HPDE6-E6E7 (cell line): ENCODE measurements around the gene SMIM24.

Source experiments
- DNase-seq: peaks from one replicate; pipeline ENCODE4 v3.0.0; 2011; ENCODE audit warnings: missing footprints; ENCODE audit errors: extremely low spot score

The SMIM24 gene

DNA sequence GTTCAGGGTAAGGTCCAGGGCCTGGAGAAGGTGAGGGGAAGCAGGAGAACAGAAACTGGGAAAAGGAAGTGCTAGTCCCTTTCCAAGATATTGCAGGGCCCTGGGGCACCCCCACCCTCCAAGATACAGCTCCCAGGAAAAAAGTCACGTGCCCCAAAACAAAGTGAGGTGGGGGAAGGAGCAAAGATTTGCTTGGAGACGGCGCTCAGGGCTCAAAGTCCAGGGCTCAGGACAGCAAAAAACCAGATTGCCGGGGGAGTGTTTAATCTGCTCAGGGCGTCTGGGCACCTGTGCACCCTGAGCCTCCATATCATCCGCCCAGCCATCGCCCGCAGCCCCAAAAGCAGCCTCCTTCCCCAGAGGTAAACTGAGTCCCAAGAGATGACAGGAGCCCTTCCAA is 6.3 kb downstream of the SMIM24 start:
- no peak for DNase-seq

DNA sequence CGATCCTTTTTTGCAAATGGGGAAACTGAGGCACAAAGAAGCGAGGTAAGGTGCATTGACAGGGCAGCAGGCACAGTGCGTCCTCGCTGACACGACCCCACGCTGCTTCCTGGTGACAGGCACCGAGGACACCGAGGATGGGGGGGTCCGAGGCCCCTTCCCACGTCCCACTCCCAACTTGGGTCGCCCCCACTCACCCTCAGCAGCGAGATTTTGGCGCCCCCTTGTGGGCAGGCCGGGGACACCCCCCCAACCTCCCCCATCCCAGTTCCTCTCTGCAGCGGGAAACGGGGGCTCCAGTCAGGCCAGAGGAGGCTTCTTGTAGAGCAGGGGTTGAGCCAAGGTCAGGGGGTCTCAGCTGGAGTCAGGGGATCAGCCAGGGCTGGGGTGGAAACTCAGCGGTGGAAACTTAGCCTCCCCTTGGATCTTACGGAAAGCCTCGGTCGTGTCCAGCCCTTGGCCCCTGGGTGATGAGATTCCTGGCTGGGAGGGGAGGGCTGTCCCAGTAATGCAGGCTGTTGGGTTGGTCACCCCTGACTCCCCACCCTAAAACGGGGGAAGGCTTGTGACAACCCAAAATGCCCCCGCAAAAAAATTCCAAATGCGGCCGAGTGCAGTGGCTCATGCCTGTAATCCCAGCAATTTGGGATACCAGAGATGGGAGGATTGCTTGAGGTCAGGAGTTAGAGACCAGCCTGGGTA is 8.2 kb downstream of the SMIM24 start:
- DNase-seq = no peak

- DNase-seq = no peak
Measured at GRCh38 chr19:3470500-3471128, 9.7 kb downstream of the SMIM24 start.

DNA sequence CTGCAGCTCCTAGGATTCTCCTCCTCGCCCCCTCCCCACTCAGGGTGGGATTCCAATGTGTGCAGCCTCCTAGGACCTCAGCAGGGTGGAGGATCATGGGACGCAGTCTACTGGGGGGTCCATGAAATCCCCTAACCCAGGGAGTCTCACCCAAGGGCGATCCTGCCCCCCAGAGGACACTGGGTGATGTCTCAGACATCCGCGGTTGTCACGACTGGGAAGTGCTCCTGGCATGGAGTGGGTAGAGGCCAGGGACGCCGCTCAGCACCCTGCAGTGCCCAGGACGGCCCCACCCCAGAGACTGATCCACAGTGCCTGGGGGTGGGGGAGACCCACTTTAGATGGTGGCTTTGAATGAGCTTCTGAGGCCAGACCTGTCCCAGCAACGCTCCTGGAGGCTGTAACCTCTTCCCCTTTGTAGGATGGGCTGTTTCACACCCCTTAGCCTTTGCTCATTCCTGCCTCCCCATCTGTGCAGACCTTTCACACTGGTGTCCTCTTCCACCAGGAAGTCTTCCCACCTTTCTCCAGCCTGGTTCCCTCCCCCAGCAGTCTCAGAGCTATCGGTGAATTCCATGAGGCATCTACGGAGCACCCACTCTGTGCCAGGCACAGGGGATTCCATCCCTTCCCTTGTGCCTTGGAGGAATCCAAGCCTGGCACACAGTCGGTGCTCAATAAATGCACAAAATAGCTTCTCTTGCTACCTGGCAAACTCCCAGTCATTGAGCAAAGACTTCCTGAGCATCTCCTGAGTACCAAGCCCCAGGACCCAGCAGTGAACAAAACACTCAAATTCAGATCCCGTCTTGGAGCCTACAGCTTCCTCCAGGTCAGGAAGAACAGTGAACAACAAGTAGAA is 10.5 kb downstream of the SMIM24 start:
- DNase-seq = no peak

DNA sequence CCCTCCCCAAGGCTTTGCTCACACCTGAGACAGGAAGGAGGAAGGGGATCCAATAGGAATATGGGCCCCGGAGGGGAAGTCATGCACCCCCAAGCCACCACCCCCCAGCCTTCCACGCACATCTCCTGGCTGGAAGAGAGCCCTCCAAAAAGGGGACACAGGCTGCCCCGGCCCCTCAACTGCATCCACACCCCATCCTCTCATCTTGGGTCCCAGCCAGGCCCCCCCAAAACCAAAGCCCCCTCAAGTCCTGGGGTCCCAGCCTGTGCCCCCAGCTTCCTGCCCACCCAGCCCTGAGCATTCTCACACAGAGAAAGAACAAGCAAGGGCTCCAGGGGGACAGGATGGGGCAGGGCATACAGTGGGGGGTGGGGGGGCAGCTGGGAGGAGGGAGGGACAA is 12.1 kb downstream of the SMIM24 start:
- DNase-seq = no peak

DNA sequence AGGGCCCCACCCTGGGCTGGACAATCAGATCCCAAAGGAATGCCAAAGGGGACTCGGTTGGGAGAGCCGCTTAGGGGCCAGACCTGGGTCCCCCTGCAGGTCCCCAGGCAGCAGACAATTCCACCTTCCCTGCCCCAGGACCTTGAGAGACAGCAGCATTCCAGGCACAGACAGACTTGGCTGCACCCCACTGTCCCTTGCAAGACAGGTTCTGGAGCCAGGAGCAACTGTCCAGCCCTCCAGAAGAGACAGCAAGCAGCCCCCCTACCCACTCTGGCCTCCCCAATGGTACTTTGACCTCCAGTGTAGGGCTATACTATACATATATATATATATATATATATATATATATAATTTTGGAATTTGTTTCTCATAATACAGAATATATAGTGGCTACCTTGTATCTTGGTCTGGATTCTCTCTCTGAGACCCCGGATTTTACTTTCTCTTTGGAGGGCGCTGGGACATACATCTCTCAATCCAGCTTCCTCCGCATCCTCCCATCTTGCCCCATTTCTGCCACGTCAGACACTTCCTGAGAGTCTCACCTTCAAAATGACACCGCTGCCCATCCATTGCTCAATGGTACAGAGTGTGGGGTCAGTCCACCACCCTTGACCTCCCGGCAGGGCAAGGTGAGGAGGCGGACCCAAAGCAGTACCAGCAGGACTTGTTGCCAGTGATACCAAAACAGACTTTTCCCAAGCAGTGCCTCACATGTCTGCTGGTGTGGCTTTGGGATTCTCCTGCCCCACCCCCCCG is 12.7 kb downstream of the SMIM24 start:
- DNase-seq = no peak

DNA sequence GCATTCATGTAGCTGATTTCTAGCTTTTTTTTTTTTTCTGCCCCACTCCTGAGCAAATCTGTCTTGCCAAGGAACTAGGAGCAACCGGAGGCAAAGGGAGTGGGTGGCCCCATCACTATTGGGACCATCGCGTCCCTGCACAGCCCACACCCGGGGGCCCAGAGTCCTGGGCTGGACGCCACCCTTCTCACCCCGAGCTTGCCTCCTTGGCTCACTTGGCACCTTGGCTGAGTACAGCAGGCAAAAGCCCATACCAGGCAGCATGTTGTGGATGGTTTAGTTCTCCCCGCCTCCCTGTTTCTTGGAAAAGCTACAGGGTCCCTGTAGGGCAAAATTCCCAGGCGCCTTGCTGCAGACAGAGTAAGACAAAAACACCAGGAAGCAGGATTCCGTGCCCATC is 13.7 kb downstream of the SMIM24 start:
- no peak for DNase-seq

DNA sequence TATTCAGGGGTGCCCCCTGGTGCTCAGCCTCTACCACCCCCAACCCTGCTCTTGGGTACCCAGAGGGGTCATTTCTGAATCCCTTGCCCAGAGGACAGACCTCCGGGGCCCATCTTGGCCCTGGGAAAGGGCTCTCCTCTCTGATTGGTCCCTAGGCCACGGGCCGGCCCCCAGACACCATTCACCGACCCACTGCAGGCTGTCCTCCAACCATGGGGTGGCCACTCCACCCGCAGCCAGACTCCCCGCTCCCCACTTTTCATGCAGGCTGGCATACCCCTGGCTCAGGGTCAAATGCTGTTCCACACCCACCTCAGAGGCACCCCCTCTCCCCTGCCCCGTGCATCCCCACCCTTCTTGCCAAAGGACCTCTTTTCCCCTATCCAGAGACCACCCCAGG is 14.8 kb downstream of the SMIM24 start:
- DNase-seq = no peak

DNA sequence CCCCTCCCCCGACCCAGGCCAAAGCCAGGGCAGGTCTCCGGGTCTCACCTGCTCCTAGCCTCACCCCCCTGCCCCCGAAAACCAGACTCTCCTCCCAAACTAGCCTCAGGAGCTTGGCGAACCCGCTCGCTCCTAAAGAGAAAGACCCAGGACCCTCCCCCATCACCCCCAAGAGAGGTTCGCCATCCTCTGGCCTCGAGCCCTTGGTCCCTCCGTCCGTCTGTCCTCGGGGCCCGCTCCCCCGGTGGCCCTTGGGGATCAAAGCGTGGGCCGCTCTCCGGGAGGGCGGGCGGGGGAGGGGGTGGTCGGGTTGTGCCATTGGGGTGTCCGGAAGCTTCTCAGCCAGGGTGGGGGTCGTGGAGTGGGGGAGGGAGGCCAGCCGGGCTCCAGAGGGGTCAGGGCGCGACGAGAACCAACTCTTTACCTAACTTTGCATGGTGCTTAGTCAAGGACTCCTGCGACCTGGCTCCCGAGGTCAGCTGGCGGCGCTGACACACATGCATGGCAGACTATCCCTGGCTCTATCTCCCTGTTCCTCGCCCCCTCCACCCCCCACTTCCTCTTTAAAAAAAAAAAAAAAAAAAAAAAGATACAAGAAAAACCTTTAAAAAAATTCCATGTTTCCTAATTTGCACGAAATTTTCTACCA is 15.6 kb downstream of the SMIM24 start:
- DNase-seq = no peak

DNA sequence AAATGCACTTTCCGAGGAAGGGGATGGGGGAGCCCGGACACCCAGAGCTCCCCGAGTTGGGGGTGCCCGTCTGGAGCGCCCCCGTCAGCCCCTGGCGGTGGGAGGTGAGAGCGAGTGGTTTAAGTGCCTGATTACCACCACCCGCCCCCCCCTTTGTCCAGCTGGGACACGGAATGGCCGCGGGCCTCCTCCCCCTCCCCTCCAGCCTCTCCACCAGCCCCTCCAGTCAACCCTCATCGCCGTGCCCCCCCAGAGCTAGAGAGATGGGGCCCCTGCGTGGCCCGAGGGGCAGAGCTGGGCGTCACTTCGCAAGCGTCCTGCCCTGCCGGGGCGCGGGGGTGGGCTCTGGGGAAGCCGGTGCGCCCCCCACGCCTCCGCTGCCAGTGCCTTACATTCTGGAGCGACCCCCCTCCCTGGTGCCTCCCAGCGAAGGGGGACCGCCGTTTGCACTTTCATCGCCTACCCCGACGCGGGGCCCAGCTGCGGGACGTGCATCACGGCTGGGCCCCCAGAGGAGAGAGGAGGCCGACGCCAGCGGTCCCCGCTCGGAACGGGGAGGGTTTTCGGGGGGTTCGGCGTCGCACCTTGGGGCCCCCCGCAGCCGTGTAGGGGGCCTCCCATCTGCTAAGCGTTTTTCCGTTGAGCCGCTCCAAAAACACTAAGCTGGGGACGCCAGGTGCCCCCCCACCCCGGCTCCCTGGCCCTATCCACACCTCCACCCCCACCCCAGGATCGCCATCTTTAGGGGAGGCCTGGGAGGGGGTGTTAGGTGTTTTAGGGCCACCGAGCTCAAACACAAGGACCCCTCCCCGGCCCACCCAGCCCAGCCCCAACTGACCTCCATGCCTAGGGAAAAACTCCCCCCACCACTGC is 16.4 kb downstream of the SMIM24 start:
- no peak for DNase-seq

DNA sequence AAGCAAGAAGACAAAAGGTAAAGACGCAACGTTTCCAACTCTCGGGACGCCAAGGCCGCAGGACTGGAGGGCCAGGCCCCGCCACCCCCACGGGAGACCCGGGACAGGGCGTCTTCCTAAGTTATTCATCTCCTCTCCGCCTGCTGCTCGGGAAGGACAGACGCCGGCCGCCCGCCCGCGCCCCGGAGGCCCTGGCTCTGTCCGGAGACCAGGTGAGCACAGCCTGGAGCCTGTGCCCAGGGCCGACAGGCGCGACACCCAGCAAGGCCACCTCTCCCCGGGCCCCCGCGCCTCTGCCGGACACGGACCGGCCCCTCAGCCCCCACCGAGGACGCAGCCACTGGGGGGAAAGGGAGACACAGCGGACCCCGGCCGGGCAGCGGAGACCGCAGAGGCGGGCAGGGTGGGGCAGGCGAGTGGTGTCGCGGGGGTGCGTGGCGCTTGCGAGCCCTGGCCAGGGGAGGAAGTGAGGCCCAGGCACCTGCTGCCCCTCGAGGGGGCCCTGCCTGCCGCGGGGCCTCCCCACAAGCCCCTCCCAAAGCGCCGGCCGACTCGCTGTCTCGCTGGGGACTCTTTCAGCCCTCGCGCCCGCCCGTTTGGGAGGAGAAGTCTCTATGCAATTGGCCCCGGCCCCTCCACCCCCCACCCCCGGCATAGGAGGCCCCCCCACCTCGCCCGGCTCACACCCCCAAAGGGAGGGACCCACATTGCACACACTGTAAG is 17.2 kb downstream of the SMIM24 start:
- no peak for DNase-seq

DNA sequence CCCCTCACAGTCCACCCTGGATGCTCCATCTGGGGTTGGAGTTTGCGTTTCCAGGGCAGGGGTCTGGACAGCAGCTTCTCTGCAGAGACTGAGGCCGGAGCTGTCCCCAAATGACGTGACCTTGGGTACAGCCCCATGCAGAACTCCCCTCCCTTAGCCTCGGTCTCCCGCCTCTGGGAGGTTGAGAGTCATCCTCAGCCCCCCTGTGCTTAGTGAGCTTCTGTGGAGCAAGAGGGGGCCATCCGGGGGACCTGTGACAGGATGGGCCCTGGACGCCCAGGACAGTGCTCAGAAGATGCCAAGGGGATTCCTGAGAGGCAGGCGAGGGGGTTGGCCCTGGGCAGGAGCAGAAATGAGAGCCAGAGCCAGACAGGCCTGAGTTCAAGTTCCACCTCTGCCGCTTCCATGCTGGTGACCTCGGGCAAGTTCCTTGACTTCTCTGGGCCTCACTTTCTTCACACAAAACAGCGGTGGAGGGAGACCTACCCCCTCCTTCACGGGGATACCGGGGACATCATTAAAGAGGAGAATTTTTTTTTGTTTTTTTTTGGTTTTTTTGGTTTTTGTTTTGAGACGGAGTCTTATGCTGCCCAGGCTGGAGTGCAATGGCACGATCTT is 20.3 kb downstream of the SMIM24 start:
- DNase-seq = no peak

GRCh38 chr19:3459089-3459881 is 21.0 kb downstream of the SMIM24 start:
- DNase-seq = no peak

- DNase-seq = no peak
Measured at GRCh38 chr19:3458229-3459088, 21.9 kb downstream of the SMIM24 start.

GRCh38 chr19:3457528-3458228 is 22.6 kb downstream of the SMIM24 start:
- DNase-seq = no peak

GRCh38 chr19:3456925-3457527 is 23.3 kb downstream of the SMIM24 start:
- no peak for DNase-seq
